Heart right ventricle (tissue), 16 donors: ENCODE measurements around the gene LYSMD4. TPM values are rescaled to one million over a fixed set of nuclear protein-coding genes. Genes with fewer than 3 reads are reported as not detected.

Experiments
- ATAC-seq, 8 donors: fragments of 200-7000 bp; cut with Tn5 transposase; one replicate each; pipeline ENCODE4 v1.9.1; 2020; ENCODE audit warnings: mild to moderate bottlenecking in 8 of 8, moderate library complexity in 8 of 8, moderate number of reproducible peaks in 1 of 8
- DNase-seq, 2 donors: peaks; one replicate each; pipeline ENCODE4 v3.0.0-alpha.2; 2020
- H3K27ac ChIP-seq, 10 donors: fragments of 200-600 bp; sonication (generic) in 2 of 10; one replicate each; pipeline versions ENCODE4 v1.5.0 to v1.8.0; 2020 to 2022; ENCODE audit warnings: mild to moderate bottlenecking in 3 of 10
- H3K27me3 ChIP-seq, 7 donors: fragments of 200-600 bp; one replicate each; pipeline ENCODE4 v1.8.0; 2021 to 2022; ENCODE audit warnings: mild to moderate bottlenecking in 2 of 7
- H3K36me3 ChIP-seq, 9 donors: fragments of 200-600 bp; sonication (generic) in 1 of 9; one replicate each; pipeline versions ENCODE4 v1.5.0 to v1.8.0; 2020 to 2022; ENCODE audit warnings: mild to moderate bottlenecking in 2 of 9
- H3K4me1 ChIP-seq, 9 donors: fragments of 200-600 bp; sonication (generic) in 1 of 9; one replicate each; pipeline versions ENCODE4 v1.5.0 to v1.8.0; 2020 to 2022; ENCODE audit warnings: mild to moderate bottlenecking in 4 of 9
- H3K4me3 ChIP-seq, 10 donors: fragments of 200-600 bp; sonication (generic) in 2 of 10; one replicate each; pipeline versions ENCODE4 v1.5.0 to v1.8.0; 2020 to 2022; ENCODE audit warnings: mild to moderate bottlenecking in 7 of 10, moderate library complexity in 2 of 10
- H3K9me3 ChIP-seq, 11 donors: fragments of 200-600 bp in 10 of 11; sonication (generic) in 2 of 11; one replicate each; pipeline versions ENCODE4 v1.5.0 to v1.8.0; 2013 to 2022; ENCODE audit warnings: mild to moderate bottlenecking in 2 of 11, control low read depth in 1 of 11, moderate library complexity in 1 of 11
- CTCF ChIP-seq, 9 donors: fragments of 200-600 bp; sonication (generic) in 2 of 9; IDR thresholded peaks; one replicate each; pipeline versions ENCODE4 v1.5.0 to v1.8.0; 2021 to 2022; ENCODE audit warnings: antibody characterized with exemption in 9 of 9, mild to moderate bottlenecking in 5 of 9, moderate library complexity in 1 of 9
- WGBS, 2 donors: extraction: QIAGEN DNeasy Blood & Tissue Kit; methylation state at CpG; one replicate each; pipeline ENCODE4 v1.1.7; 2013; ENCODE audit warnings: inconsistent platforms in 1 of 2; 5-methylcytosine and 5-hydroxymethylcytosine counted together
- intact Hi-C, 10 donors: fragments of 100-400 bp; cut with DNase I; formaldehyde crosslinking; loops; one replicate each; pipeline versions ENCODE4 v1.11.1 to v1.14.2; 2022
- polyA plus RNA-seq, 2 donors: library from polyadenylated mRNA; stranded (reverse); fragments of 200-250 nt; gene quantifications; one replicate each; pipeline ENCODE4 v1.2.3, GENCODE V29; 2013
- total RNA-seq, 10 donors: library from RNA; stranded (reverse); fragmentation: NEBNext Ultra II Directional in 3 of 10; extraction: Animal tissue kit (Norgen Biotek cat#: 25700) in 3 of 10; gene quantifications; one replicate each; pipeline versions ENCODE4 v1.2.1 to v1.2.4, GENCODE V29; 2021 to 2023
- donor health status: Arrhythmogenic right ventricular cardiomyopathy.
- donor health status: ischemic (EF 13 %, LVEDD 7.1; RV severe dilation, severe dysfunction).
- donor health status: healthy with polysubstance abuse.
- donor health status: DM: no; HTN: yes; CAD: no.
- donor health status: DM: no; HTN: no; CAD: no.
- donor health status: ischemic (EF 25% LVEDD 6.9; RV normal size, moderate dysfunction).
- donor health status: ischemic (EF 25% LVEDD 5.7; RV mildly dilated, moderate dysfunction).
- donor health status: healthy.
- donor health status: DM: yes; HTN: yes; CAD: no.
- donor health status: Ischemic cardiomyopathy.
- donor health status: ischemic (EF 35%, LVEDD 5.7; RV mildly dilated, moderate dysfunction).
- donor health status: nonischemic (EF 11% LVEDD 7.7; RV severe dilation, severe dysfunction).
- donor health status: DM: yes; HTN: yes; CAD: no.
- donor health status: PGD.
- donor health status: ischemic (EF 29% LVEDD 5.4; RV normal size, mild dysfunction).
- donor health status: nonischemic (EF 23%, LVEDD 6.1; RV moderate dilation, normal function).

The LYSMD4 gene
- total and polyA plus RNA-seq, 12 donors = 6.4 to 16.7 (median 11.9) TPM

GRCh38 chr15:99711625-99712024 lies 21.6 kb downstream of the LYSMD4 start:
- Histone ChIP-seq H3K9me3 (no peaks in the 10 kb centered on the region), H3K36me3 (peaks cover 0 to 79% (median 26%) of the 10 kb centered on the region in 9 donors), H3K27me3 (no peaks in the 10 kb centered on the region), H3K27ac (peak overlapping the region in 9 of 10 donors; percentile 1 to 87 (median 67)), H3K4me1 (peaks cover 14 to 81% (median 72%) of the 10 kb centered on the region in 9 donors), H3K4me3 (no peak overlapping the region)
- intact Hi-C loops = no loop called here
- WGBS, 2 donors = 46 to 53% methylated on average over 5 of the region's 5 CpGs
- TF ChIP-seq CTCF (IDR thresholded peaks at IDR 0.05) = no peak
- peak; percentile 32 to 71 (median 54) for ATAC-seq
- peak in 1 of 2 donors; percentile 38 for DNase-seq

- DNase-seq = no peak
- no peak overlapping the region for H3K4me3 ChIP-seq
- H3K4me1 ChIP-seq = peaks cover 12 to 80% (median 63%) of the 10 kb centered on the region in 9 donors
- peaks cover 0 to 65% (median 26%) of the 10 kb centered on the region in 9 donors for H3K36me3 ChIP-seq
- H3K27me3 ChIP-seq = no peaks in the 10 kb centered on the region
- TF ChIP-seq CTCF (IDR thresholded peaks at IDR 0.05) = no peak
- ATAC-seq = peak in 3 of 8 donors; percentile 7 to 56 (median 11)
- H3K9me3 ChIP-seq = no peaks in the 10 kb centered on the region
- intact Hi-C loops = loop anchor here in 9 of 10 donors (5.0 to 10.0 kb wide), 9 partner anchors 142 to 427 kb away; partner anchors contain the start of gene MEF2A (in 3 of the 9)
- H3K27ac ChIP-seq = peak overlapping the region; percentile 47 to 87 (median 70)
- 47 to 52% methylated on average over 16 of the region's 16 CpGs for WGBS, 2 donors
These were observed 23.8 kb downstream of the LYSMD4 start for GRCh38 chr15:99709243-99709986.

GRCh38 chr15:99708563-99708962 lies 24.7 kb downstream of the LYSMD4 start:
- Histone ChIP-seq H3K27me3 (no peaks in the 10 kb centered on the region), H3K36me3 (peaks cover 0 to 57% (median 26%) of the 10 kb centered on the region in 9 donors), H3K27ac (peak overlapping the region; percentile 47 to 87 (median 70)), H3K4me3 (no peak overlapping the region), H3K4me1 (peaks cover 12 to 84% (median 64%) of the 10 kb centered on the region in 9 donors), H3K9me3 (no peaks in the 10 kb centered on the region)
- WGBS, 2 donors = 24 to 28% methylated on average over 7 of the region's 7 CpGs
- intact Hi-C loops = loop anchor here in 9 of 10 donors (5.0 to 10.0 kb wide), 9 partner anchors 141 to 426 kb away; partner anchors contain the start of gene MEF2A (in 3 of the 9)
- ATAC-seq (peak; percentile 65 to 95 (median 83)), DNase-seq (peak; percentile 73 to 77)
- TF ChIP-seq CTCF (IDR thresholded peaks at IDR 0.05) = no peak

GRCh38 chr15:99707473-99708270 lies 25.6 kb downstream of the LYSMD4 start:
- no peak for TF ChIP-seq CTCF (IDR thresholded peaks at IDR 0.05)
- Histone ChIP-seq H3K4me3 (no peak overlapping the region), H3K9me3 (no peaks in the 10 kb centered on the region), H3K27ac (peak overlapping the region; percentile 47 to 87 (median 70)), H3K27me3 (no peaks in the 10 kb centered on the region), H3K36me3 (peaks cover 0 to 48% (median 19%) of the 10 kb centered on the region in 9 donors), H3K4me1 (peaks cover 12 to 88% (median 72%) of the 10 kb centered on the region in 9 donors)
- intact Hi-C loops = loop anchor here in 9 of 10 donors (2.0 to 10.0 kb wide), 10 partner anchors 140 to 425 kb away; partner anchors contain the start of gene MEF2A (in 3 of the 9)
- WGBS, 2 donors = 35 to 40% methylated on average over 11 of the region's 11 CpGs
- DNase-seq (no peak), ATAC-seq (peak in 4 of 8 donors; percentile 15 to 22 (median 19))
